ENCODE measurements around the gene TCL1B. TPM values are rescaled to one million over a fixed set of nuclear protein-coding genes. Genes with fewer than 3 reads are reported as not detected.

TCL1B gene
- total and polyA plus RNA-seq, 2 of the 8 experiments (the other 6 are each of a cell fraction or from before 2014, with no cell fraction given): 9.6 to 11.5 TPM

GRCh38 chr14:95645389-95645996 lies 40.7 kb upstream of the TCL1B start (continued):
- no peak for TF ChIP-seq CHD1 (IDR thresholded peaks at IDR 0.05; ENCODE audit: low read depth, low read length)
- TF ChIP-seq SIX5 (IDR thresholded peaks at IDR 0.05; ENCODE audit: low read depth, low read length): no peak
- TF ChIP-seq KDM1A (IDR thresholded peaks at IDR 0.05; ENCODE audit: borderline replicate concordance, low read length): no peak
